Liver (tissue), 3 donors: Measurements from ENCODE around the gene SLC7A6.

Experiments used
- ATF3 ChIP-seq: IDR thresholded peaks from 2 replicates; pipeline ENCODE4 v1.6.1; 2016; ENCODE audit warnings: antibody characterized with exemption
- EGR1 ChIP-seq, 2 donors: IDR thresholded peaks; 2 replicates each; pipeline ENCODE4 v1.6.1; 2016 to 2018; ENCODE audit warnings: antibody characterized with exemption in 2 of 2, low read depth in 2 of 2
- GABPA ChIP-seq, 2 donors: IDR thresholded peaks in 1 of 2; conservative IDR thresholded peaks in 1 of 2; 2 replicates each; pipeline ENCODE4 v1.6.1; 2016; ENCODE audit warnings: antibody characterized with exemption in 2 of 2, mild to moderate bottlenecking in 1 of 2, moderate library complexity in 1 of 2
- HNF4G ChIP-seq: IDR thresholded peaks from 2 replicates; pipeline ENCODE4 v1.6.1; 2016; ENCODE audit warnings: antibody characterized with exemption
- RAD21 ChIP-seq, 2 donors: IDR thresholded peaks; 2 replicates each; pipeline ENCODE4 v1.6.1; 2016; ENCODE audit warnings: antibody characterized with exemption in 2 of 2, mild to moderate bottlenecking in 2 of 2
- TAF1 ChIP-seq: conservative IDR thresholded peaks from 2 replicates; pipeline ENCODE4 v1.6.1; 2016; ENCODE audit warnings: antibody characterized with exemption, mild to moderate bottlenecking
- YY1 ChIP-seq: IDR thresholded peaks from 2 replicates; pipeline ENCODE4 v1.6.1; 2016; ENCODE audit warnings: antibody characterized with exemption, mild to moderate bottlenecking
- TF ChIP-seq, protein P1 (sequence below): fragments of 150-350 bp; IDR thresholded peaks from 2 replicates; pipeline ENCODE4 v1.5.1; 2017; ENCODE audit warnings: improper control_type of control experiment, low read depth, low read length; ENCODE audit not compliant: missing input control
- TF ChIP-seq, protein P2 (sequence below): IDR thresholded peaks from 2 replicates; pipeline ENCODE4 v1.6.1; 2016; ENCODE audit warnings: antibody characterized with exemption
- TF ChIP-seq, protein P3 (sequence below): IDR thresholded peaks from 2 replicates; pipeline ENCODE4 v1.6.1; 2016; ENCODE audit warnings: antibody characterized with exemption, mild to moderate bottlenecking
- donor health status: healthy.
- donor health status: healthy.

- TF ChIP-seq YY1 (no peak), GABPA (IDR thresholded peaks at IDR 0.05 in 1 of 2, conservative IDR thresholded peaks at IDR 0.05 in 1 of 2) (no peak), EGR1 (IDR thresholded peaks at IDR 0.05; ENCODE audit: low read depth in 2 of 2) (no peak), HNF4G (no peak), TAF1 (no peak), RAD21 (IDR thresholded peaks at IDR 0.05) (no peak), ATF3 (no peak)
- TF ChIP-seq, protein P1, sequence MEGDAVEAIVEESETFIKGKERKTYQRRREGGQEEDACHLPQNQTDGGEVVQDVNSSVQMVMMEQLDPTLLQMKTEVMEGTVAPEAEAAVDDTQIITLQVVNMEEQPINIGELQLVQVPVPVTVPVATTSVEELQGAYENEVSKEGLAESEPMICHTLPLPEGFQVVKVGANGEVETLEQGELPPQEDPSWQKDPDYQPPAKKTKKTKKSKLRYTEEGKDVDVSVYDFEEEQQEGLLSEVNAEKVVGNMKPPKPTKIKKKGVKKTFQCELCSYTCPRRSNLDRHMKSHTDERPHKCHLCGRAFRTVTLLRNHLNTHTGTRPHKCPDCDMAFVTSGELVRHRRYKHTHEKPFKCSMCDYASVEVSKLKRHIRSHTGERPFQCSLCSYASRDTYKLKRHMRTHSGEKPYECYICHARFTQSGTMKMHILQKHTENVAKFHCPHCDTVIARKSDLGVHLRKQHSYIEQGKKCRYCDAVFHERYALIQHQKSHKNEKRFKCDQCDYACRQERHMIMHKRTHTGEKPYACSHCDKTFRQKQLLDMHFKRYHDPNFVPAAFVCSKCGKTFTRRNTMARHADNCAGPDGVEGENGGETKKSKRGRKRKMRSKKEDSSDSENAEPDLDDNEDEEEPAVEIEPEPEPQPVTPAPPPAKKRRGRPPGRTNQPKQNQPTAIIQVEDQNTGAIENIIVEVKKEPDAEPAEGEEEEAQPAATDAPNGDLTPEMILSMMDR, result no peak
- TF ChIP-seq, protein P2, sequence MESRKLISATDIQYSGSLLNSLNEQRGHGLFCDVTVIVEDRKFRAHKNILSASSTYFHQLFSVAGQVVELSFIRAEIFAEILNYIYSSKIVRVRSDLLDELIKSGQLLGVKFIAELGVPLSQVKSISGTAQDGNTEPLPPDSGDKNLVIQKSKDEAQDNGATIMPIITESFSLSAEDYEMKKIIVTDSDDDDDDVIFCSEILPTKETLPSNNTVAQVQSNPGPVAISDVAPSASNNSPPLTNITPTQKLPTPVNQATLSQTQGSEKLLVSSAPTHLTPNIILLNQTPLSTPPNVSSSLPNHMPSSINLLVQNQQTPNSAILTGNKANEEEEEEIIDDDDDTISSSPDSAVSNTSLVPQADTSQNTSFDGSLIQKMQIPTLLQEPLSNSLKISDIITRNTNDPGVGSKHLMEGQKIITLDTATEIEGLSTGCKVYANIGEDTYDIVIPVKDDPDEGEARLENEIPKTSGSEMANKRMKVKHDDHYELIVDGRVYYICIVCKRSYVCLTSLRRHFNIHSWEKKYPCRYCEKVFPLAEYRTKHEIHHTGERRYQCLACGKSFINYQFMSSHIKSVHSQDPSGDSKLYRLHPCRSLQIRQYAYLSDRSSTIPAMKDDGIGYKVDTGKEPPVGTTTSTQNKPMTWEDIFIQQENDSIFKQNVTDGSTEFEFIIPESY, result no peak
- TF ChIP-seq, protein P3, sequence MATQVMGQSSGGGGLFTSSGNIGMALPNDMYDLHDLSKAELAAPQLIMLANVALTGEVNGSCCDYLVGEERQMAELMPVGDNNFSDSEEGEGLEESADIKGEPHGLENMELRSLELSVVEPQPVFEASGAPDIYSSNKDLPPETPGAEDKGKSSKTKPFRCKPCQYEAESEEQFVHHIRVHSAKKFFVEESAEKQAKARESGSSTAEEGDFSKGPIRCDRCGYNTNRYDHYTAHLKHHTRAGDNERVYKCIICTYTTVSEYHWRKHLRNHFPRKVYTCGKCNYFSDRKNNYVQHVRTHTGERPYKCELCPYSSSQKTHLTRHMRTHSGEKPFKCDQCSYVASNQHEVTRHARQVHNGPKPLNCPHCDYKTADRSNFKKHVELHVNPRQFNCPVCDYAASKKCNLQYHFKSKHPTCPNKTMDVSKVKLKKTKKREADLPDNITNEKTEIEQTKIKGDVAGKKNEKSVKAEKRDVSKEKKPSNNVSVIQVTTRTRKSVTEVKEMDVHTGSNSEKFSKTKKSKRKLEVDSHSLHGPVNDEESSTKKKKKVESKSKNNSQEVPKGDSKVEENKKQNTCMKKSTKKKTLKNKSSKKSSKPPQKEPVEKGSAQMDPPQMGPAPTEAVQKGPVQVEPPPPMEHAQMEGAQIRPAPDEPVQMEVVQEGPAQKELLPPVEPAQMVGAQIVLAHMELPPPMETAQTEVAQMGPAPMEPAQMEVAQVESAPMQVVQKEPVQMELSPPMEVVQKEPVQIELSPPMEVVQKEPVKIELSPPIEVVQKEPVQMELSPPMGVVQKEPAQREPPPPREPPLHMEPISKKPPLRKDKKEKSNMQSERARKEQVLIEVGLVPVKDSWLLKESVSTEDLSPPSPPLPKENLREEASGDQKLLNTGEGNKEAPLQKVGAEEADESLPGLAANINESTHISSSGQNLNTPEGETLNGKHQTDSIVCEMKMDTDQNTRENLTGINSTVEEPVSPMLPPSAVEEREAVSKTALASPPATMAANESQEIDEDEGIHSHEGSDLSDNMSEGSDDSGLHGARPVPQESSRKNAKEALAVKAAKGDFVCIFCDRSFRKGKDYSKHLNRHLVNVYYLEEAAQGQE, result no peak
These were observed 81.1 kb downstream of the SLC7A6 start for GRCh38 chr16:68345351-68345810.
